ENCODE data around the gene THEMIS. TPM values are rescaled to one million over a fixed set of nuclear protein-coding genes. Genes with fewer than 3 reads are reported as not detected.

THEMIS gene
- total and polyA plus RNA-seq, 2 experiments from 2014 or later, result not detected

GRCh38 chr6:127684501-127684900, 216.4 kb downstream of the THEMIS start:
- no peak for DNase-seq (ENCODE audit: low spot score)
- H3K27me3 Mint-ChIP-seq (ENCODE audit: insufficient read depth, low read depth, poor library complexity), result no peaks in the 10 kb centered on the region

More at GRCh38 chr6:127684501-127684900, 216.4 kb downstream of the THEMIS start:
- Mint-ChIP-seq H3K9me3 (peaks cover 8% of the 10 kb centered on the region; the same call in 2 of the 3 replicates), H3K4me3 (no peak overlapping the region), H3K36me3 (ENCODE audit: low read depth) (no peaks in the 10 kb centered on the region), H3K4me1 (no peaks in the 10 kb centered on the region; the same call in 2 of the 3 replicates), H3K27ac (no peak overlapping the region)
- Histone ChIP-seq H3K4me3 (no peak overlapping the region), H3K27me3 (ENCODE audit: insufficient read depth) (no peaks in the 10 kb centered on the region), H3K27ac (ENCODE audit: low read depth) (no peak overlapping the region), H3K9me2 (ENCODE audit: insufficient read depth) (no peaks in the 10 kb centered on the region), H3K4me1 (ENCODE audit: insufficient read depth) (no peaks in the 10 kb centered on the region), H2AFZ (no peak overlapping the region), H3K36me3 (ENCODE audit: insufficient read depth) (no peaks in the 10 kb centered on the region), H4K20me1 (replicated peaks; ENCODE audit: insufficient read depth) (no peaks in the 10 kb centered on the region), H3K4me2 (no peak overlapping the region), H3F3A (replicated peaks; ENCODE audit: low read depth) (no peaks in the 10 kb centered on the region), H3K79me2 (replicated peaks; ENCODE audit: insufficient read depth) (no peaks in the 10 kb centered on the region)
- TF ChIP-seq EZH2phosphoT487 (IDR thresholded peaks at IDR 0.05; ENCODE audit: unreplicated experiment), result no peak
- TF ChIP-seq JUNB (IDR thresholded peaks at IDR 0.05; ENCODE audit: unreplicated experiment), result no peak
- TF ChIP-seq CREB1 (CRISPR knock-in tag; IDR thresholded peaks at IDR 0.05; ENCODE audit: low read depth), result no peak
- no peak for TF ChIP-seq NANOG (IDR thresholded peaks at IDR 0.05; ENCODE audit: borderline replicate concordance)
- TF ChIP-seq REST (IDR thresholded peaks at IDR 0.05; ENCODE audit: unreplicated experiment), result no peak
- TF ChIP-seq ZNF331 (CRISPR knock-in tag; IDR thresholded peaks at IDR 0.05; ENCODE audit: low read depth), result no peak
- TF ChIP-seq, protein P1, sequence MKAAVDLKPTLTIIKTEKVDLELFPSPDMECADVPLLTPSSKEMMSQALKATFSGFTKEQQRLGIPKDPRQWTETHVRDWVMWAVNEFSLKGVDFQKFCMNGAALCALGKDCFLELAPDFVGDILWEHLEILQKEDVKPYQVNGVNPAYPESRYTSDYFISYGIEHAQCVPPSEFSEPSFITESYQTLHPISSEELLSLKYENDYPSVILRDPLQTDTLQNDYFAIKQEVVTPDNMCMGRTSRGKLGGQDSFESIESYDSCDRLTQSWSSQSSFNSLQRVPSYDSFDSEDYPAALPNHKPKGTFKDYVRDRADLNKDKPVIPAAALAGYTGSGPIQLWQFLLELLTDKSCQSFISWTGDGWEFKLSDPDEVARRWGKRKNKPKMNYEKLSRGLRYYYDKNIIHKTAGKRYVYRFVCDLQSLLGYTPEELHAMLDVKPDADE (IDR thresholded peaks at IDR 0.05), result no peak
- no peak for TF ChIP-seq STAT1 (IDR thresholded peaks at IDR 0.05; ENCODE audit: unreplicated experiment)
- TF ChIP-seq, protein P2, sequence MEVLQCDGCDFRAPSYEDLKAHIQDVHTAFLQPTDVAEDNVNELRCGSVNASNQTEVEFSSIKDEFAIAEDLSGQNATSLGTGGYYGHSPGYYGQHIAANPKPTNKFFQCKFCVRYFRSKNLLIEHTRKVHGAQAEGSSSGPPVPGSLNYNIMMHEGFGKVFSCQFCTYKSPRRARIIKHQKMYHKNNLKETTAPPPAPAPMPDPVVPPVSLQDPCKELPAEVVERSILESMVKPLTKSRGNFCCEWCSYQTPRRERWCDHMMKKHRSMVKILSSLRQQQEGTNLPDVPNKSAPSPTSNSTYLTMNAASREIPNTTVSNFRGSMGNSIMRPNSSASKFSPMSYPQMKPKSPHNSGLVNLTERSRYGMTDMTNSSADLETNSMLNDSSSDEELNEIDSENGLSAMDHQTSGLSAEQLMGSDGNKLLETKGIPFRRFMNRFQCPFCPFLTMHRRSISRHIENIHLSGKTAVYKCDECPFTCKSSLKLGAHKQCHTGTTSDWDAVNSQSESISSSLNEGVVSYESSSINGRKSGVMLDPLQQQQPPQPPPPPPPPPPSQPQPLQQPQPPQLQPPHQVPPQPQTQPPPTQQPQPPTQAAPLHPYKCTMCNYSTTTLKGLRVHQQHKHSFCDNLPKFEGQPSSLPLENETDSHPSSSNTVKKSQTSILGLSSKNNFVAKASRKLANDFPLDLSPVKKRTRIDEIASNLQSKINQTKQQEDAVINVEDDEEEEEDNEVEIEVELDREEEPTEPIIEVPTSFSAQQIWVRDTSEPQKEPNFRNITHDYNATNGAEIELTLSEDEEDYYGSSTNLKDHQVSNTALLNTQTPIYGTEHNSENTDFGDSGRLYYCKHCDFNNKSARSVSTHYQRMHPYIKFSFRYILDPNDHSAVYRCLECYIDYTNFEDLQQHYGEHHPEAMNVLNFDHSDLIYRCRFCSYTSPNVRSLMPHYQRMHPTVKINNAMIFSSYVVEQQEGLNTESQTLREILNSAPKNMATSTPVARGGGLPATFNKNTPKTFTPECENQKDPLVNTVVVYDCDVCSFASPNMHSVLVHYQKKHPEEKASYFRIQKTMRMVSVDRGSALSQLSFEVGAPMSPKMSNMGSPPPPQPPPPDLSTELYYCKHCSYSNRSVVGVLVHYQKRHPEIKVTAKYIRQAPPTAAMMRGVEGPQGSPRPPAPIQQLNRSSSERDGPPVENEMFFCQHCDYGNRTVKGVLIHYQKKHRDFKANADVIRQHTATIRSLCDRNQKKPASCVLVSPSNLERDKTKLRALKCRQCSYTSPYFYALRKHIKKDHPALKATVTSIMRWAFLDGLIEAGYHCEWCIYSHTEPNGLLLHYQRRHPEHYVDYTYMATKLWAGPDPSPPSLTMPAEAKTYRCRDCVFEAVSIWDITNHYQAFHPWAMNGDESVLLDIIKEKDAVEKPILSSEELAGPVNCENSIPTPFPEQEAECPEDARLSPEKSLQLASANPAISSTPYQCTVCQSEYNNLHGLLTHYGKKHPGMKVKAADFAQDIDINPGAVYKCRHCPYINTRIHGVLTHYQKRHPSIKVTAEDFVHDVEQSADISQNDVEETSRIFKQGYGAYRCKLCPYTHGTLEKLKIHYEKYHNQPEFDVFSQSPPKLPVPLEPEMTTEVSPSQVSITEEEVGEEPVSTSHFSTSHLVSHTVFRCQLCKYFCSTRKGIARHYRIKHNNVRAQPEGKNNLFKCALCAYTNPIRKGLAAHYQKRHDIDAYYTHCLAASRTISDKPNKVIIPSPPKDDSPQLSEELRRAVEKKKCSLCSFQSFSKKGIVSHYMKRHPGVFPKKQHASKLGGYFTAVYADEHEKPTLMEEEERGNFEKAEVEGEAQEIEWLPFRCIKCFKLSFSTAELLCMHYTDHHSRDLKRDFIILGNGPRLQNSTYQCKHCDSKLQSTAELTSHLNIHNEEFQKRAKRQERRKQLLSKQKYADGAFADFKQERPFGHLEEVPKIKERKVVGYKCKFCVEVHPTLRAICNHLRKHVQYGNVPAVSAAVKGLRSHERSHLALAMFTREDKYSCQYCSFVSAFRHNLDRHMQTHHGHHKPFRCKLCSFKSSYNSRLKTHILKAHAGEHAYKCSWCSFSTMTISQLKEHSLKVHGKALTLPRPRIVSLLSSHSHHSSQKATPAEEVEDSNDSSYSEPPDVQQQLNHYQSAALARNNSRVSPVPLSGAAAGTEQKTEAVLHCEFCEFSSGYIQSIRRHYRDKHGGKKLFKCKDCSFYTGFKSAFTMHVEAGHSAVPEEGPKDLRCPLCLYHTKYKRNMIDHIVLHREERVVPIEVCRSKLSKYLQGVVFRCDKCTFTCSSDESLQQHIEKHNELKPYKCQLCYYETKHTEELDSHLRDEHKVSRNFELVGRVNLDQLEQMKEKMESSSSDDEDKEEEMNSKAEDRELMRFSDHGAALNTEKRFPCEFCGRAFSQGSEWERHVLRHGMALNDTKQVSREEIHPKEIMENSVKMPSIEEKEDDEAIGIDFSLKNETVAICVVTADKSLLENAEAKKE (CRISPR knock-in tag; IDR thresholded peaks at IDR 0.05), result no peak
- TF ChIP-seq ZNF114 (CRISPR knock-in tag; IDR thresholded peaks at IDR 0.05), result no peak
- TF ChIP-seq EZH2 (IDR thresholded peaks at IDR 0.05; ENCODE audit: low read depth, unreplicated experiment), result no peak
- TF ChIP-seq, protein P3, sequence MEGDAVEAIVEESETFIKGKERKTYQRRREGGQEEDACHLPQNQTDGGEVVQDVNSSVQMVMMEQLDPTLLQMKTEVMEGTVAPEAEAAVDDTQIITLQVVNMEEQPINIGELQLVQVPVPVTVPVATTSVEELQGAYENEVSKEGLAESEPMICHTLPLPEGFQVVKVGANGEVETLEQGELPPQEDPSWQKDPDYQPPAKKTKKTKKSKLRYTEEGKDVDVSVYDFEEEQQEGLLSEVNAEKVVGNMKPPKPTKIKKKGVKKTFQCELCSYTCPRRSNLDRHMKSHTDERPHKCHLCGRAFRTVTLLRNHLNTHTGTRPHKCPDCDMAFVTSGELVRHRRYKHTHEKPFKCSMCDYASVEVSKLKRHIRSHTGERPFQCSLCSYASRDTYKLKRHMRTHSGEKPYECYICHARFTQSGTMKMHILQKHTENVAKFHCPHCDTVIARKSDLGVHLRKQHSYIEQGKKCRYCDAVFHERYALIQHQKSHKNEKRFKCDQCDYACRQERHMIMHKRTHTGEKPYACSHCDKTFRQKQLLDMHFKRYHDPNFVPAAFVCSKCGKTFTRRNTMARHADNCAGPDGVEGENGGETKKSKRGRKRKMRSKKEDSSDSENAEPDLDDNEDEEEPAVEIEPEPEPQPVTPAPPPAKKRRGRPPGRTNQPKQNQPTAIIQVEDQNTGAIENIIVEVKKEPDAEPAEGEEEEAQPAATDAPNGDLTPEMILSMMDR (conservative IDR thresholded peaks at IDR 0.05; ENCODE audit: low read depth in 2 of 2), result no peak
- no peak for TF ChIP-seq POLR2AphosphoS5 (IDR thresholded peaks at IDR 0.05; ENCODE audit: low read depth)
- no peak for ATAC-seq
